Measurements from ENCODE around the gene TAOK3.
"Not testable (repeated sequence)": the region's sequence is repeated elsewhere in the genome, so short reads cannot be mapped to it uniquely, and the experiment has no call there.

Gene TAOK3

DNA sequence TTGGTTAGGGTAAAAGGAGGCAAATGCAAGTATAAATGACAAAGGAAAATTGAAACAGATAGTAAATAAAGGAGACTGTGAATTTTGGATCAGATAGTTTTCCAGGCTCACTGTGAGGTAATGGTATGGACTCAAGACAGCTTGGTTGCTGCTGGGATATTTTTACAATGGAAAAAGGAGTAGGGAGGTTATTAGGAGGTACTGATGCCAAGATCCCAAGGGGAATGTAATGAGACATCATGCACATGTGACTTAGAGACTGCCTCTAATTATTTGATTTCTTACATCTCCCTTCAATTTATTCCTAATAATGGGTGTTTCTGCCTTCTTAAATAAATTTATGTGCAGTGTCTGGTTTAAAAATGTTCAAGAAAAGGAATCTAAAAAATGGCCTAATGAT is 56.9 kb downstream of the TAOK3 start:
- Histone ChIP-seq H3K79me2 (ENCODE audit: low read length) (no peaks in the 10 kb centered on the region), H3K9ac (ENCODE audit: low read length) (no peak overlapping the region), H3K4me2 (ENCODE audit: low read length) (no peak overlapping the region), H3K9me3 (ENCODE audit: insufficient read depth, low read length) (no peaks in the 10 kb centered on the region), H3K4me3 (ENCODE audit: low read length) (no peak overlapping the region), H3K27ac (ENCODE audit: low read length) (no peak overlapping the region), H3K27me3 (ENCODE audit: low read depth, low read length) (no peaks in the 10 kb centered on the region), H4K20me1 (ENCODE audit: insufficient read depth, low read length) (peaks cover 3% of the 10 kb centered on the region; the same call in 1 of the 2 replicates), H3K36me3 (replicated peaks; ENCODE audit: low read depth, low read length) (peaks cover 3% of the 10 kb centered on the region), H3K4me1 (ENCODE audit: low read length) (peaks cover 28% of the 10 kb centered on the region), H2AFZ (ENCODE audit: low read depth, low read length) (no peak overlapping the region)
- TF ChIP-seq EZH2phosphoT487 (IDR thresholded peaks at IDR 0.05; ENCODE audit: low read depth), result no peak
- TF ChIP-seq, protein P1, sequence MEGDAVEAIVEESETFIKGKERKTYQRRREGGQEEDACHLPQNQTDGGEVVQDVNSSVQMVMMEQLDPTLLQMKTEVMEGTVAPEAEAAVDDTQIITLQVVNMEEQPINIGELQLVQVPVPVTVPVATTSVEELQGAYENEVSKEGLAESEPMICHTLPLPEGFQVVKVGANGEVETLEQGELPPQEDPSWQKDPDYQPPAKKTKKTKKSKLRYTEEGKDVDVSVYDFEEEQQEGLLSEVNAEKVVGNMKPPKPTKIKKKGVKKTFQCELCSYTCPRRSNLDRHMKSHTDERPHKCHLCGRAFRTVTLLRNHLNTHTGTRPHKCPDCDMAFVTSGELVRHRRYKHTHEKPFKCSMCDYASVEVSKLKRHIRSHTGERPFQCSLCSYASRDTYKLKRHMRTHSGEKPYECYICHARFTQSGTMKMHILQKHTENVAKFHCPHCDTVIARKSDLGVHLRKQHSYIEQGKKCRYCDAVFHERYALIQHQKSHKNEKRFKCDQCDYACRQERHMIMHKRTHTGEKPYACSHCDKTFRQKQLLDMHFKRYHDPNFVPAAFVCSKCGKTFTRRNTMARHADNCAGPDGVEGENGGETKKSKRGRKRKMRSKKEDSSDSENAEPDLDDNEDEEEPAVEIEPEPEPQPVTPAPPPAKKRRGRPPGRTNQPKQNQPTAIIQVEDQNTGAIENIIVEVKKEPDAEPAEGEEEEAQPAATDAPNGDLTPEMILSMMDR (IDR thresholded peaks at IDR 0.05; ENCODE audit: low read depth, low read length), result no peak

DNA sequence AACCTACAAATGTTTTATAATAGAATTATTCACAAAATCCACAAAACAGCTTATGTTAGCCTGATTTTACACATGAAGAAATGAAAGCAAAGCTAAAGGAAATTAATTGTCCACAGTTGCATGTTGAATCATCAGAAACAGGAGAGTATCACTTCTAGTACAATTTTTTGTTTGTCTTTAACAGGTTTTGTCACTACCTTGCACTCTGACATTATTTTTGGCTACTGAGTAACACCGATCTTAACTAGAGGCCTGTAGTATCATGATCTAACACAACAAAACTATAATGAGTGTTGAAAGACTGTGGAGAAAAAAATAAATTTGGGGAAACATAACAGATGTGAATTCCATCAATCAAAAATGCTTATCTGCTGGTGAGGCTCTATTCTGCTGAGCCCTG is 60.1 kb downstream of the TAOK3 start:
- Histone ChIP-seq H3K27me3 (ENCODE audit: low read depth, low read length) (no peaks in the 10 kb centered on the region), H3K79me2 (ENCODE audit: low read length) (no peaks in the 10 kb centered on the region), H4K20me1 (ENCODE audit: insufficient read depth, low read length) (peaks cover 3% of the 10 kb centered on the region; the same call in 1 of the 2 replicates), H3K27ac (ENCODE audit: low read length) (peak overlapping the region; percentile 5), H3K9ac (ENCODE audit: low read length) (no peak overlapping the region), H3K9me3 (ENCODE audit: insufficient read depth, low read length) (no peaks in the 10 kb centered on the region), H3K36me3 (replicated peaks; ENCODE audit: low read depth, low read length) (no peaks in the 10 kb centered on the region), H3K4me2 (ENCODE audit: low read length) (peak overlapping the region; percentile 40), H3K4me3 (ENCODE audit: low read length) (peak overlapping the region; percentile 6), H3K4me1 (ENCODE audit: low read length) (peaks cover 37% of the 10 kb centered on the region), H2AFZ (ENCODE audit: low read depth, low read length) (no peak overlapping the region)
- TF ChIP-seq, protein P1 (IDR thresholded peaks at IDR 0.05; ENCODE audit: low read depth, low read length), result no peak
- no peak for TF ChIP-seq EZH2phosphoT487 (IDR thresholded peaks at IDR 0.05; ENCODE audit: low read depth)

- no peaks in the 10 kb centered on the region for H3K27me3 ChIP-seq (ENCODE audit: low read depth, low read length)
- no peaks in the 10 kb centered on the region for H3K79me2 ChIP-seq (ENCODE audit: low read length)
- no peak overlapping the region for H3K27ac ChIP-seq (ENCODE audit: low read length)
- no peaks in the 10 kb centered on the region for H3K36me3 ChIP-seq (replicated peaks; ENCODE audit: low read depth, low read length)
- H3K4me1 ChIP-seq (ENCODE audit: low read length), result peaks cover 47% of the 10 kb centered on the region
- no peak for TF ChIP-seq EZH2phosphoT487 (IDR thresholded peaks at IDR 0.05; ENCODE audit: low read depth)
- TF ChIP-seq, protein P1 (IDR thresholded peaks at IDR 0.05; ENCODE audit: low read depth, low read length), result no peak
- peaks cover 3% of the 10 kb centered on the region; the same call in 1 of the 2 replicates for H4K20me1 ChIP-seq (ENCODE audit: insufficient read depth, low read length)
- no peaks in the 10 kb centered on the region for H3K9me3 ChIP-seq (ENCODE audit: insufficient read depth, low read length)
- no peak overlapping the region for H2AFZ ChIP-seq (ENCODE audit: low read depth, low read length)
- H3K4me2 ChIP-seq (ENCODE audit: low read length), result no peak overlapping the region
- no peak overlapping the region for H3K4me3 ChIP-seq (ENCODE audit: low read length)
- no peak overlapping the region for H3K9ac ChIP-seq (ENCODE audit: low read length)
Measured at GRCh38 chr12:118311666-118312065, 61.0 kb downstream of the TAOK3 start.

DNA sequence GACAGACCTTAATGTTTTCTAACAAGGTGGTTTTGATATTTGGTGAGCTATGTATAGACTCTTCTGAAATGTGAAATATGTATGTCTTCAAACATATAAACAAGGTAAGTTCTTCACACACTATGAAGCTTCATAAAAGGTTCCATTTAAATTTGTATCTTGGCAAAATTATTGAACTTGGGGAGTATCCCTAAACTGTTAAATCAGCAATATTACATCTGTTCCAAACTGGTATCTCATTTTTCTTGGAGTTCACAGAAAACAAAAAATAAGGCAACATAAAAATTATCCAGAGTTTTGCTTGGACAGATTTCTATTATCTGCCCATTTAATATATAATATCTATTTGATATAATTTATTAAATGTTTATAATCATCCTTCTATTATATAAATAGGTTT is 62.4 kb downstream of the TAOK3 start:
- H3K79me2 ChIP-seq (ENCODE audit: low read length), result no peaks in the 10 kb centered on the region
- H2AFZ ChIP-seq (ENCODE audit: low read depth, low read length), result no peak overlapping the region
- H3K9me3 ChIP-seq (ENCODE audit: insufficient read depth, low read length), result no peaks in the 10 kb centered on the region
- no peak overlapping the region for H3K27ac ChIP-seq (ENCODE audit: low read length)
- no peak overlapping the region for H3K4me3 ChIP-seq (ENCODE audit: low read length)
- H3K4me1 ChIP-seq (ENCODE audit: low read length), result peaks cover 48% of the 10 kb centered on the region
- no peaks in the 10 kb centered on the region for H3K27me3 ChIP-seq (ENCODE audit: low read depth, low read length)
- TF ChIP-seq, protein P1 (IDR thresholded peaks at IDR 0.05; ENCODE audit: low read depth, low read length), result no peak
- no peak for TF ChIP-seq EZH2phosphoT487 (IDR thresholded peaks at IDR 0.05; ENCODE audit: low read depth)
- H4K20me1 ChIP-seq (ENCODE audit: insufficient read depth, low read length), result peaks cover 3% of the 10 kb centered on the region; the same call in 1 of the 2 replicates
- no peaks in the 10 kb centered on the region for H3K36me3 ChIP-seq (replicated peaks; ENCODE audit: low read depth, low read length)
- H3K9ac ChIP-seq (ENCODE audit: low read length), result no peak overlapping the region
- no peak overlapping the region for H3K4me2 ChIP-seq (ENCODE audit: low read length)

DNA sequence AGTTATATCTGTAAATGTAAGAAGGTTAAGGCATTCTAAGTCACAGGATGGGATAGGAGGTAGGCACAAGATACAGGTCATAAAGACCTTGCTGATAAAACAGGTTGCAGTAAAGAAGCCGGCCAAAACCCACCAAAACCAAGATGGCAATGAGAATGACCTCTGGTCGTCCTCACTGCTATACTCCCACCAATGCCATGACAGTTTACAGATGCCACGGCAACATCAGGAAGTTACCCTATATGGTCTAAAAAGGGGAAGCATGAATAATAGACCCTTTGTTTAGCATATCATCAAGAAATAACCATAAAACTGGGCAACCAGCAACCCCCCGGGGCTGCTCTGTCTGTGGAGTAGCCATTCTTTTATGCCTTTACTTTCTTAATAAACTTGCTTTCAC is 64.7 kb downstream of the TAOK3 start:
- Histone ChIP-seq H3K27ac (ENCODE audit: low read length) (peak overlapping the region; percentile 22), H3K4me3 (ENCODE audit: low read length) (peak overlapping the region; percentile 51), H2AFZ (ENCODE audit: low read depth, low read length) (peak overlapping the region; percentile 33; the same call in 1 of the 2 replicates), H3K4me2 (ENCODE audit: low read length) (peak overlapping the region; percentile 80), H3K4me1 (ENCODE audit: low read length) (peaks cover 51% of the 10 kb centered on the region)
- H4K20me1 ChIP-seq (ENCODE audit: insufficient read depth, low read length); H3K27me3 ChIP-seq (ENCODE audit: low read depth, low read length); H3K9me3 ChIP-seq (ENCODE audit: insufficient read depth, low read length); H3K36me3 ChIP-seq (replicated peaks; ENCODE audit: low read depth, low read length); H3K79me2 ChIP-seq (ENCODE audit: low read length); H3K9ac ChIP-seq (ENCODE audit: low read length): not testable (repeated sequence)
